Spleen (tissue), 11 donors: ENCODE results near the gene MTERF4. TPM values are rescaled to one million over a fixed set of nuclear protein-coding genes. Genes with fewer than 3 reads are reported as not detected.
A peak's percentile ranks its signal among the peaks of the same experiment; 100 is the strongest.
"Not testable (repeated sequence)": the region's sequence is repeated elsewhere in the genome, so short reads cannot be mapped to it uniquely, and the experiment has no call there.

Source experiments
- DNase-seq: peaks from one replicate; pipeline ENCODE4 v3.0.0-alpha.2; 2020
- H3K27ac ChIP-seq, 8 donors: fragments of 200-600 bp; sonication (generic) in 7 of 8; 1 replicate in 4 of 8; 2 replicates in 4 of 8; pipeline versions ENCODE4 v1.5.0 to v1.8.0; 2016 to 2021; ENCODE audit warnings: inconsistent platforms in 4 of 8, mild to moderate bottlenecking in 4 of 8, moderate library complexity in 1 of 8
- H3K27me3 ChIP-seq, 7 donors: fragments of 200-600 bp; sonication (generic) in 6 of 7; replicated peaks in 1 of 7; 1 replicate in 4 of 7; 2 replicates in 3 of 7; pipeline versions ENCODE4 v1.5.0 to v1.8.0; 2016 to 2021; ENCODE audit warnings: inconsistent platforms in 3 of 7, mild to moderate bottlenecking in 1 of 7
- H3K36me3 ChIP-seq, 6 donors: fragments of 200-600 bp; sonication (generic) in 5 of 6; 1 replicate in 4 of 6; 2 replicates in 2 of 6; pipeline versions ENCODE4 v1.5.0 to v1.8.0; 2016 to 2021; ENCODE audit warnings: inconsistent platforms in 2 of 6
- H3K4me1 ChIP-seq, 6 donors: fragments of 200-600 bp; sonication (generic) in 5 of 6; 1 replicate in 3 of 6; 2 replicates in 3 of 6; pipeline versions ENCODE4 v1.5.0 to v1.8.0; 2016 to 2021; ENCODE audit warnings: inconsistent platforms in 3 of 6
- H3K4me3 ChIP-seq, 8 donors: fragments of 200-600 bp; sonication (generic) in 7 of 8; 1 replicate in 4 of 8; 2 replicates in 4 of 8; pipeline versions ENCODE4 v1.5.0 to v1.8.0; 2016 to 2021; ENCODE audit warnings: inconsistent platforms in 4 of 8, mild to moderate bottlenecking in 4 of 8, moderate library complexity in 2 of 8
- H3K9me3 ChIP-seq, 8 donors: fragments of 200-600 bp; sonication (generic) in 7 of 8; 1 replicate in 4 of 8; 2 replicates in 4 of 8; pipeline versions ENCODE4 v1.5.0 to v1.8.0; 2016 to 2021; ENCODE audit warnings: inconsistent platforms in 4 of 8
- POLR2A ChIP-seq, 3 donors: fragments of 450-650 bp; IDR thresholded peaks; one replicate each; pipeline ENCODE4 v1.5.1; 2017; ENCODE audit warnings: antibody characterized with exemption in 3 of 3, mild to moderate bottlenecking in 1 of 3
- POLR2AphosphoS5 ChIP-seq, 3 donors: sonication (generic); formaldehyde crosslinking; IDR thresholded peaks; one replicate each; pipeline ENCODE4 v1.5.1; 2017; ENCODE audit warnings: antibody characterized with exemption in 3 of 3
- whole genome bisulfite sequencing, 5 donors: extraction: QIAGEN DNeasy Blood & Tissue Kit in 3 of 5; methylation state at CpG; one replicate each; pipeline versions ENCODE4 v1.1.5 to v1.1.7; 2013 to 2018; 5-methylcytosine and 5-hydroxymethylcytosine counted together
- intact Hi-C: fragments of 100-400 bp; cut with DNase I; formaldehyde crosslinking; loops from one replicate; pipeline ENCODE4 v1.15.0; 2023; ENCODE audit warnings: low total_unique reads
- polyA plus RNA-seq, 3 donors: library from polyadenylated mRNA; stranded (reverse); fragments of 200-250 nt; gene quantifications; one replicate each; pipeline ENCODE4 v1.2.1, GENCODE V29; 2013
- total RNA-seq, 7 donors: library from RNA; depleted of rRNA in 3 of 7; stranded (reverse); fragments of >200 nt in 3 of 7; fragmentation: NEBNext Ultra II Directional in 4 of 7; extraction: Animal tissue kit (Norgen Biotek cat#: 25700) in 4 of 7; gene quantifications; one replicate each; pipeline versions ENCODE4 v1.1.0 to v1.2.1, GENCODE V29; 2016 to 2021
- TF ChIP-seq, protein P1 (sequence below), 11 experiments: fragments of 200-600 bp in 7 of 11; fragments of 450-650 bp in 4 of 11; sonication (generic) in 4 of 11; IDR thresholded peaks in 8 of 11; conservative IDR thresholded peaks in 3 of 11; 1 replicate in 7 of 11; 2 replicates in 4 of 11; pipeline versions ENCODE4 v1.4.0 to v1.8.0; 2016 to 2021; ENCODE audit warnings: antibody characterized with exemption in 11 of 11, inconsistent platforms in 4 of 11, mild to moderate bottlenecking in 1 of 11
- donor health status: healthy with polysubstance abuse.
- donor health status: DM: no; HTN: no; CAD: no; lungs with moderate emphysema.
- donor health status: DM: no; HTN: no; CAD: no.
- donor health status: Bipolar disorder and iron deficiency.
- donor health status: healthy.
- donor health status: DM: no; HTN: no; CAD: no.
- donor health status: DM: yes; HTN: yes; CAD: no.

The MTERF4 gene
- total and polyA plus RNA-seq, 10 donors = 28.4 to 74.0 (median 47.2) TPM

DNA sequence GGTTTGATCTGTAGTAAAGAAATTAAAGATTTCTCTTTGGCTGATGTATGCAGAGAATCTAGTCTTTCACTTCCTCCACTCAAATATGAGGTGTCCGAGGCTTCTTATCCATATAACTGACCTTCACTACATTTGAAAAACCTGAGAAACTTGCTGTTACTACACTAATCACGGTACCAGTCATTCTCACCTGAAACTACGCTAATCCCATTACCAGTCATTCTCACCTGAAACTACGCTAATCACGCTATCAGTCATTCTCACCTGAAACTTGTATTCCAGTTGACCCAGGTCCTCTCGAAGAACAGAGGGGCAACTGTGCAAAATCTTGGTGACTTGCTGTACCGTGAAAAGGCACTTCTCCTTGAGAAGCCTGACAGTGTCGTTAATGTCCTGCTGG lies 5.1 kb downstream of the MTERF4 start:
- TF ChIP-seq POLR2A (IDR thresholded peaks at IDR 0.05) (no peak), POLR2AphosphoS5 (IDR thresholded peaks at IDR 0.05) (no peak)
- TF ChIP-seq, protein P1, sequence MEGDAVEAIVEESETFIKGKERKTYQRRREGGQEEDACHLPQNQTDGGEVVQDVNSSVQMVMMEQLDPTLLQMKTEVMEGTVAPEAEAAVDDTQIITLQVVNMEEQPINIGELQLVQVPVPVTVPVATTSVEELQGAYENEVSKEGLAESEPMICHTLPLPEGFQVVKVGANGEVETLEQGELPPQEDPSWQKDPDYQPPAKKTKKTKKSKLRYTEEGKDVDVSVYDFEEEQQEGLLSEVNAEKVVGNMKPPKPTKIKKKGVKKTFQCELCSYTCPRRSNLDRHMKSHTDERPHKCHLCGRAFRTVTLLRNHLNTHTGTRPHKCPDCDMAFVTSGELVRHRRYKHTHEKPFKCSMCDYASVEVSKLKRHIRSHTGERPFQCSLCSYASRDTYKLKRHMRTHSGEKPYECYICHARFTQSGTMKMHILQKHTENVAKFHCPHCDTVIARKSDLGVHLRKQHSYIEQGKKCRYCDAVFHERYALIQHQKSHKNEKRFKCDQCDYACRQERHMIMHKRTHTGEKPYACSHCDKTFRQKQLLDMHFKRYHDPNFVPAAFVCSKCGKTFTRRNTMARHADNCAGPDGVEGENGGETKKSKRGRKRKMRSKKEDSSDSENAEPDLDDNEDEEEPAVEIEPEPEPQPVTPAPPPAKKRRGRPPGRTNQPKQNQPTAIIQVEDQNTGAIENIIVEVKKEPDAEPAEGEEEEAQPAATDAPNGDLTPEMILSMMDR (IDR thresholded peaks at IDR 0.05 in 8 of 11, conservative IDR thresholded peaks at IDR 0.05 in 3 of 11) = no peak
- intact Hi-C loops = no loop called here
- WGBS, 5 donors = 78 to 89% (median 82%) methylated on average over 8 of the region's 8 CpGs
- no peaks in the 10 kb centered on the region for H3K9me3 ChIP-seq
- no peak overlapping the region for H3K4me3 ChIP-seq
- H3K36me3 ChIP-seq = peaks cover 0 to 88% (median 64%) of the 10 kb centered on the region in 6 donors
- H3K27ac ChIP-seq = peak overlapping the region in 2 of 8 donors; percentile 15 to 17
- H3K27me3 ChIP-seq = no peaks in the 10 kb centered on the region
- H3K4me1 ChIP-seq = peaks cover 25 to 83% (median 62%) of the 10 kb centered on the region in 6 donors
- no peak for DNase-seq

DNA sequence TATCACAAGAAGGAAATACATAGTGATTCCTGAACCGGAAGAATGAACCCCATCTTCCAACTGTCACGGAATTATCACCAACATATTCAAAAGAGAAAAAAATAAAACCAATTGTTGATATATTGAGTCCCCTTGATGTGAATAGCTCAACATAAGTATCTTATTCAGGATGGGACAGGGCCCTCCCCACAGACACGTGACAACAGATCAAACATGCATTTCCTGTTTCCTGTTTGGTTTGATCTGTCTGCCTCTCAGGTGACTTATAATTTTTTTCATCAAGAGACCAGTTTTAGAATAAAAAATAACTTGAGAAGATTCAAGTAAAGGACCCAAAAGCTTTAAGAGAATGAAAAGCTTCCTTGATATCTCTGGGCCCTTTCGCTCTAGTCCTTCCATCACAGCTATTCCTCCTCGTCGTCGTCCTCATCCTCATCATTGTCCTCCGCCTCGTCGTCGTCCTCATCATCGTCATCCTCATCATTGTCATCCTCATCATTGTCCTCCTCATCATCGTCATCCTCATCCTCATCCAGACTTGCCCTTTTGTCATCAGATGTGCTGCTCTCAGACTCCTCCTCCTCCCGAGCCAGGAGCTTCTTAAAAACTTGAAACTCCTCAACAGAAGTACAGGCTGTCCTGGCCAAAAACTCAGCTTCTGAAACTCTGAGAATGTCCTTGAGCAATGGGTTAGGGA lies 6.3 kb downstream of the MTERF4 start:
- H3K36me3 ChIP-seq = peaks cover 0 to 99% (median 77%) of the 10 kb centered on the region in 6 donors
- H3K27me3 ChIP-seq = no peaks in the 10 kb centered on the region
- intact Hi-C loops = no loop called here
- H3K27ac ChIP-seq = peak overlapping the region in 7 of 8 donors; percentile 16 to 52 (median 32)
- no peak for DNase-seq
- peaks cover 20 to 82% (median 55%) of the 10 kb centered on the region in 6 donors for H3K4me1 ChIP-seq
- no peak overlapping the region for H3K4me3 ChIP-seq
- peak in 1 of 3 donors; percentile 23 for TF ChIP-seq POLR2AphosphoS5 (IDR thresholded peaks at IDR 0.05)
- no peak for TF ChIP-seq POLR2A (IDR thresholded peaks at IDR 0.05)
- no peaks in the 10 kb centered on the region for H3K9me3 ChIP-seq
- 79 to 84% (median 81%) methylated on average over 14 of the region's 14 CpGs for WGBS, 5 donors

DNA sequence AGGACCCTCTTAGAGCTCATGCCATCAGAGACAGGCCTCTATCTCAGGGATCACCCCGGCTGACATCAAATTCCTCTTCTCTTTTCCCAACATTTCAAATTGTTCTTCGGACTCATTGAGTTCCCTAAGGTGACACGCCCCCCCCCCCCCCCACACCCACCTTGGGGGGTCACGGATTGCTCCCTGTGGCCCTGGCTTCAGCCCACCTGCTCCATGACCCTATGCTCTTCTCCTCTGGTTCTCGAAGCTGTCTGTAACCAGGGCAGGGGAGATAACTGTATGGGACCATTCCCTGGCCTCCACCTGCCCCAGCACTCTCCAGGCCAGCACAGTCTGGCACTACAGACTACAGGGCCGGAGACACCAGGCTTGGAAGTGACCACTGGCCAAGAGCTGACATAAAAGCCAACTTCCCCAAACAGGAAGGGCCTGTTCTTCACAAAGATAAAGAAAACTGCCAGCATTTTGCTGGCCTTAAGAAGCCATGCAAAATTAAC lies 7.1 kb downstream of the MTERF4 start:
- peak overlapping the region in 7 of 8 donors; percentile 16 to 52 (median 32) for H3K27ac ChIP-seq
- WGBS, 5 donors = 78 to 88% (median 82%) methylated on average over 5 to 6 of the region's 6 CpGs
- DNase-seq = no peak

DNA sequence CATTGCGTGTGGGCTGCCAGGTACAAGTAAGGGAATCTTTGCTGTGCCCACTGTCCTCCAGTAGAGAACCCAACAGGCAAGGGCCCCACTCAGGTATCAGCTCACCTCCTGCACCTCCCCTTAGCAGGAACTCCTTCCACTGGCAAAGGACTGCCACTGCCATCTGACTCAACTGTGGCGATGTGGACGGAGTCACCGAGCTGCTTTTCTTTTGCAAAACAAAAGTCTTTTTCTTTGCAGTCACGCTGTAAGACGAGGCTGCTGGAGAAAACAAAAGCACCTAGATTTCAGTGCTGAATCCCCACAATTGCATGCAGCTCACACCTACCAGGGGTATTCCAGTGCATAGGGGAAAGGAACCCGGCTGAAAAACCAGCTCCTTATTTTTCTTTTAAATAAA lies 7.9 kb downstream of the MTERF4 start:
- H3K4me1 ChIP-seq = peaks cover 11 to 72% (median 40%) of the 10 kb centered on the region in 6 donors
- intact Hi-C loops = no loop called here
- H3K4me3 ChIP-seq = no peak overlapping the region
- 94 to 97% (median 96%) methylated on average over 7 of the region's 7 CpGs for WGBS, 5 donors
- TF ChIP-seq, protein P1 (IDR thresholded peaks at IDR 0.05 in 8 of 11, conservative IDR thresholded peaks at IDR 0.05 in 3 of 11) = no peak
- TF ChIP-seq POLR2AphosphoS5 (IDR thresholded peaks at IDR 0.05) = no peak
- TF ChIP-seq POLR2A (IDR thresholded peaks at IDR 0.05) = no peak
- H3K36me3 ChIP-seq = peaks cover 0 to 100% (median 85%) of the 10 kb centered on the region in 6 donors
- no peak for DNase-seq
- no peaks in the 10 kb centered on the region for H3K27me3 ChIP-seq
- H3K27ac ChIP-seq = no peak overlapping the region
- H3K9me3 ChIP-seq = no peaks in the 10 kb centered on the region

More for the DNA sequence above, 7.1 kb downstream of the MTERF4 start:
- H3K4me3 ChIP-seq = no peak overlapping the region
- no peaks in the 10 kb centered on the region for H3K9me3 ChIP-seq
- TF ChIP-seq POLR2A (IDR thresholded peaks at IDR 0.05) = no peak
- peak in 1 of 3 donors; percentile 35 for TF ChIP-seq POLR2AphosphoS5 (IDR thresholded peaks at IDR 0.05)
- TF ChIP-seq, protein P1 (IDR thresholded peaks at IDR 0.05 in 8 of 11, conservative IDR thresholded peaks at IDR 0.05 in 3 of 11) = no peak
- H3K36me3 ChIP-seq = peaks cover 0 to 100% (median 81%) of the 10 kb centered on the region in 6 donors
- peaks cover 13 to 74% (median 47%) of the 10 kb centered on the region in 6 donors for H3K4me1 ChIP-seq
- H3K27me3 ChIP-seq = no peaks in the 10 kb centered on the region
- intact Hi-C loops = no loop called here

DNA sequence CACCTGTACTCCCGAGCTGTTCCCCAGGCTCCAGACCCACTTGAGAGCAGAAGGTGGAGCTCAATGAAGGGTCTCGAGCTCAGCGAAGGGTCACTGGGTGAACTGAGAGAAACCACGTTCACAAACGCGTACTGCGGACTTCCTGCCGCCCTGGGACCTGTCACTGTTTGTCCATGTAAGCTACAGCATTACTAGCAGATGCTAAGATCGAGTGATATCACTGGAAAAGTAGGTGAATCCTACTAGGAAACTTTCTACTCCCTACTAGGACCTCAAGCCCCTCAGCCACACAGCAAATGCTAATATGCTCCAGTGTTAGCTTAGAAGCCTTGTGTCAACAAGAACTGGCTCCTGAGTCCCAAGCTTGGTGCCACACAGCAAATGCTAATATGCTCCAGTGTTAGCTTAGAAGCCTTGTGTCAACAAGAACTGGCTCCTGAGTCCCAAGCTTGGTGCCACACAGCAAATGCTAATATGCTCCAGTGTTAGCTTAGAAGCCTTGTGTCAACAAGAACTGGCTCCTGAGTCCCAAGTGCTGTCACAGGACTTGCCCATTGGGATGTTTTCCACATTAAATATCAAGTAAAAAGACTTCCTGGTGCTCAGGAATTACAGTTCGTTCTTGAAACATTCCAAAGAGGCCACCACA lies 8.8 kb downstream of the MTERF4 start:
- peak overlapping the region in 1 of 8 donors; percentile 6 for H3K27ac ChIP-seq
- peaks cover 0 to 100% (median 85%) of the 10 kb centered on the region in 6 donors for H3K36me3 ChIP-seq
- H3K27me3 ChIP-seq, H3K9me3 ChIP-seq, DNase-seq, intact Hi-C loops, H3K4me3 ChIP-seq: not testable (repeated sequence)
- H3K4me1 ChIP-seq = peaks cover 9 to 72% (median 33%) of the 10 kb centered on the region in 6 donors
- WGBS, 5 donors = 79 to 89% (median 81%) methylated on average over 10 of the region's 10 CpGs
